Measurements from ENCODE around the gene ELAC2.
"Not testable (repeated sequence)": the region's sequence is repeated elsewhere in the genome, so short reads cannot be mapped to it uniquely, and the experiment has no call there.

The ELAC2 gene

DNA sequence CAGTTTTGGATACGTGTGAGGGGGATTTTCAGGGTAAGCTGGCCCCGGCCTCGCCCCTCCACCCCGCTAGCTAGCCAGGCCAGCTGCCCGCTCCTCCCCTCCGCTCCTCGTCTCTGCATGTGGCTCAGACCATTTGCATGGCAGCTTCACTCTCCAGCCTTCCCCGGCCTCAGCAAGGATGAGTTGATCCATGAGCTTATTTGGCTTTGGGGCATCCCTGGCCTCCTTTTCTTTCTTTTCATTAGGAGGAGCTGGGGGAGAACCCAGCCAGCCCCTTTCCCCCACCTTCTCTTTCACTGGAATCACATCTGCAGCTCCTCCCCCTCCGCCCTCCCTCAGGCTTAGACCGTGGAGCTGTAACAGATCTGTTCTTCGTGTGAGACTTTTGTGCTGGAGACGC, 30.7 kb downstream of the ELAC2 start:
- DNase-seq: no peak

DNA sequence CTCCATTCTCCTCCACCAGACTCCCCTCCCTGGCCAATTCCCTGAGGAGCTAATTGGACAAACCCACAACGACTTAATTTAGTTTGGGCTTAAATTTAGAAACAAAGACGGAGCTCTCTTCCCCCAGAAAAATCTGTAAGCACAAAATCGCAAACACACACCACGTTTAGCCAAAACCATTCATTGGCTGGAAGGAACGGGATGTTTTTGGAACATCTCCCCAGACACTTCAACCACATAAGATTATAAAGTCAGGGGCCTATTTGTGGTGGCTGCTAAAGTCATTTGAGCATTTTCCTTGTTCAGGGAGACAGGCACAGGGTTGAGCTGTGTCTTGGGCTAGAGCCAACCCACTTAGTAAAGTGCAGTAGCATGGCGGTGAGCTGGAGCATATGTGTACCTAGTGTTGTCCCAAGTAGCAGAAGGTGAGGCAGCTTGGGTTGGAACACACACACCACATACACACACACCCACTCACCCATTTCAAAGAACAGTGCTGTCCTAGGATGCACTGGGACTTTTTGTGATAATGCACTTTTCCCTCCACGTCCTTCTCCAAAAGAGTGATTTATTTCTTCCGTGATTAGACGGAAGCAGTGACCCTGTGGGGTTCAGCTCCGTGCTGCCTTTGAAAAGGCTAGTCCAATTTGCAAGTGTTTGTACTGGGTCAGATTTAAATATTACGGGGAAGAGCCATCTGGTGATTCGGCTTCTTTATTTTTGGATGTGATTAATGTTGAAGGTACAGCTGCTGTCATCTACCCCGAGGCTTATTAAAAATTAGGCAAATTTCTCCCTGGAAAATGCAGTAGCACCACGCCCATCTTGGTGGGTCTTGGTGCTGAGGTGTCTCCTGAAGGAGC, 32.2 kb downstream of the ELAC2 start:
- DNase-seq: no peak

GRCh38 chr17:12983991-12984884, 33.6 kb downstream of the ELAC2 start:
- no peak for DNase-seq

- no peak for DNase-seq
Measured at GRCh38 chr17:12982224-12982623, 35.6 kb downstream of the ELAC2 start.

- DNase-seq: no peak
Measured at GRCh38 chr17:12979826-12980500, 37.9 kb downstream of the ELAC2 start.

- DNase-seq: no peak
Measured at GRCh38 chr17:12979246-12979645, 38.6 kb downstream of the ELAC2 start.

DNA sequence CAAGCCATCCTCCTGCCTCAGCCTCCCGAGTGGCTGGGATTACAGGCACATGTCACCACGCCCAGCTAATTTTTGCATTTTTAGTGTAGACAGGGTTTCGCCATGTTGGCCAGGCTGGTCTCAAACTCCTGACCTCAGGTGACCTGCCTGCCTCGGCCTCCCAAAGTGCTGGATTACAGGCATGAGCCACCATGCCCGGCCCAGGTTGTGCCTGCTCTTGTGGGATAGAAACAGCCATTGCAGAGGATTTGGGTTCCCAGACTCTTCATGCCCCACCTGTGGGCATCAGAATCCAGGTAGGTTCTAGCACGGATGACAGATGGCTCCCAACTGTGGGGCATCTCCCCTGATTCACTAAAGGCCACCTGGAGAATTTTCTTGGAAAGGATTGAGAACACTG, 39.0 kb downstream of the ELAC2 start:
- DNase-seq: not testable (repeated sequence)

DNA sequence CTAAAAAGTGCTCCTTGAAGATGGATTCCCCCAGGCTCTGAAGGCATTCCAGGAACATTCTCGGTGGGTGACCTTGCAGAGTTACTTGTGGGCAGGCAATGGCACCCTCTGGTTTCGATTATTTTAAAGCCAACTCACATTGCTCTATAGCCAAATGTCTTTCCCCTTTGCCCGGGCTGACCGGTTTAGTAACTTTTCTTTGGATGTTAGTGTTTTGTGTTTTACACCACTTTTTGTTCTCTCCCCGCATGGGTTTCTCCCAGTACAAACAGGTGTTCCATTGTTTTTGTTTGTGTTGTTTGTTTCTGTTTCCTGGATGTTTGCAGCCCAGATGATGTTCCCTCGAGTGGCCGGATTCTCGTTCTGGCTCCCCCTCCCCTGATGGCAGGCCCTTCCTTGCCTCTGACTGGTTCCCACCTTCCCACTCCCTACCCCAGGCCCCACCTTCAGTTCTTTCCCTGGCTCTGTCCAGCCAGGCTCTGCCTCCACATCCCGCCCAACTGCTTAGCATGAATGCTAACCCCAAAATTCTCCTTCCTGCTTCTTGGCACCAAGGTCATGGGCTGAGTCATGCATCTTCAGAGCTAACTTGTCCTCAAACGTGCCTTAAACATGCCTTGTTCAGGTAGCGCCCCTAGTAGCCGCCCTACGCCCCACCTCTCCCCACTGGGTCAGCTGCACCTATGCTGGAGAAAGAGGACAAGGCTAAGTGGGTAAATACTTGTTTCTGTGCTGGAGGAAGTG, 40.6 kb downstream of the ELAC2 start:
- no peak for DNase-seq

DNA sequence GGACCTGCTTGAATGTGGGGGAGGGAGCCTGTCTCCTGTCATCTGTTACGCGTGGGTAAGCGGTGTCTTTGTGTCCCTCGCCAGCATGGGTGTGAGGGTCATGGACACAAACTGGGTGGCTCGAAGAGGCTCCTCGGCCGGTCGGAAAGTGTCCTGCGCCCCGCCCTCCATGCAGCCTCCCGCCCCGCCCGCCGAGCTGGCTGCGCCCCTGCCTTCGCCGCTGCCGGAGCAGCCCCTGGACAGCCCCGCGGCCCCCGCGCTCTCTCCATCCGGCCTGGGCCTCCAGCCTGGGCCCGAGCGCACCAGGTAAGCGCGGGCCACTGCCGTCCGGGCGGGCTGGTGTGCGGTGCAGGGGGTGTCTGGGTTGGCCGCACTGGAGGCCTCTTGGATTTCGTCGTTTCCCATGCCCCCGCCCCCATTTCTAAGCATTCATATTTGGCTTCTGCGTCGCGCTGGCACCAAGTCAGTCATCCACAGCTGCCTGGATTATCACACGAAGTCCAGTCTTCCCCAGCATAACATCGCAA, 43.8 kb downstream of the ELAC2 start:
- DNase-seq: no peak

- DNase-seq: no peak
Measured at GRCh38 chr17:12973496-12974004, 44.3 kb downstream of the ELAC2 start.

DNA sequence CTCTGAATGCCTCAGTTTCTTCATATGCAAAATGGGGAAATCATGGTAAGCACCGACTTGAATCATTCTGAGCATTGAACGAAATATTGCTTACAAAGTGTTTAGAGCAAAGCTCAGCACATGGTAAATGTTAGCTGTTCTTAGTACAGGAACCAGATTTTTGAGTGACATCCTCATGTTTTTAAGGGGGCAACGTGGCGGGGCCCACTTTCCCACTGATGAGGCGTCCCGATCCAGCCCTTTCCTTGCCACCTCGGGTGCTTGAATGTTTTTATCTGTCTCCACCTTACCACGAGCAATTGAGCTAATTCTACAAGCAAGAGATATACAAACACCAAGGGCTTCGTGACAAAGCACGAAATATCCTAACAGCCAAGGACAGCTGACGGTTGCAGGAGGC, 49.9 kb downstream of the ELAC2 start:
- no peak for DNase-seq

DNA sequence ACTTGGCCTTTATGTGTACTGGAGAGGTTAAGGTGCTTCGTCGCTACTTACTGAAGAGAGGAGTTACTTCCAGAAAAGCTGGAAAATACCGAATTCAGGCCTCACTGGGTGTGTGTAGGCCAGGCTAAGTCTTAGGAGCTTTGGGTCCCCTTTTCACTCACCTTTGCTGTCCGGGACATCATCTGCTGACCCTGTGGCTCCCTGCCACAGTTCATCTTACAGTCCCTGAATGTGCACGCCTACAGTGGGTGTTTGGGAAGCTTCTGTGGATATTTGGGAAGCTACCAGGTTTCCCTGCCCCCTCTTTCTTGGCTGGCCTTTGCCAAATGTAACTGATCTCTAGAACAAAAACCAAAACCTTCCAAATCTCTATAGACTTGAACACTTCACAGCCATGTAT, 51.4 kb downstream of the ELAC2 start:
- DNase-seq: no peak

DNA sequence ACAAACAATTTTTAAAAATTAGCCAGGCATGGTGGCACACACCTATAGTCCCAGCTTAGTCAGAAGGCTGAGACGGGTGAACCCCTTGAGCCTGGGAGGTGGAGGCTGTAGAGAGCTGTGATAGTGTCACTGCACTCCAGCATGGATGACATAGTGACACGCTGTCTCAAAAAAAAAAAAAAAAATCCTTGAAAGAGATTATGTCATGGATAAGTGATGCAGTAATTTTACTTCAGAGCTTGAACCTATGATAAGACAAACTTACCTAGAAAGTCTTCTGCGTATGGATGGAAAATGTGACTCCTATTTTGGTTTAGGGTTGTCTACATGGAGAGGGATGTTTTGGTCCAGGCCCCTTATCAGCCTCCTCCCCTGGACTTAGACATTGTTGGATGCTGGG, 51.8 kb downstream of the ELAC2 start:
- DNase-seq: no peak

DNA sequence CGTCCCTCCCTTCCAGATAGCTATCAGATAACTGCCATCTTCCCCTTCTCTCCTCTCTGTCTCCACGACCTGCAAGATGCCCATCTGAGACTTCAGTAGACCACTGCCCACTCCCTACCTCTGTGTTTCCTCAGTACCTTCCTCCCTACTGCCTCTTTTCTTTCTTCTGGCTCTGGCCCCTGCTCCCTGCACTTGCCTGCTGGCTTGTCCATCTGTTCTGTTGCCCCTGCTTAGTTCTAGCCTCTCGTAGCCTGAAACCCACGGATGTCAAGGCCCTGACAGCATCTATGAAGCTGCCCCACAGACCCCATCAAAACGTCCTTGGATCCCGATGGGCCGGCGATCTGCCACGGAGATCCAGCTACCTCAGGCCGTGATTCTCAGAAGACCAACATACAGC, 53.0 kb downstream of the ELAC2 start:
- DNase-seq: no peak

GRCh38 chr17:12964162-12964561, 53.7 kb downstream of the ELAC2 start:
- no peak for DNase-seq

- no peak for DNase-seq
Measured at GRCh38 chr17:12963505-12963904, 54.3 kb downstream of the ELAC2 start.

DNA sequence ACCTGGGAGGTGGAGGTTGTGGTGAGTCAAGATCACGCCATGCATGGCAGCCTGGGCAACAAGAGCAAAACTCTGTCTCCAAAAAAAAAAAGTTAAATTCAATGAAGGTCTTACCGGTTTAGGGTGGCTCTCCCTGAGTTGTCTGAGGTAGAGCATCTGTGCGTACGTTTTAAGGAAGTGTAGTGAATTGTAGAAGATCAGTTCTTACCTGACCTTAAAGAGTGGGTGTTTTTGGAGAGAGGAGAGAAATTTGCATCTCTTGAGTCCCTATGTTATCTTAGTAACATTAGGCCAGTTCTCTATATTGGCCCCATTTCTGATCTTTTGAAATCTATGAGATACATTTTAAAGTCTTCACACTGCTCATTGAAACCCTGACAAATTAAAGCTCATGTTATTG, 56.2 kb downstream of the ELAC2 start:
- DNase-seq: no peak

GRCh38 chr17:12959441-12959840, 58.4 kb downstream of the ELAC2 start:
- no peak for DNase-seq

DNA sequence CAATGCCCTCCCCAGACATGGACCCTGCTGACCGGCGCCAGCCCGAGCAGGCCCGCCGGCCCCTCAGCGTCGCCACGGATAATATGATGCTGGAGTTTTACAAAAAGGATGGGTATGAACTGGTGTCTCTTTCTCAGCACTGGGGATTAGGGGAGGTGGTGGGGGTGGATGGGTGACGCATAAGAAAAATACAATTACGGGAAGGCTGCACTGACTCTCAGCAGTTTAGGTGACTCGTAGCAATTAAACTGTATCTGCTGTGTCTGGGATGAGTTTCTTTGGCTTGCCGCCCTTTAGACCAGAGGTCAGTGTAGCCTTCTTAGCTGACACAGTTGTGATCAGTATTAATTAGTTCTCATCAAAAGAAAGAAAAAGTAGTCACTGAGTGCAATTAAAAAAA, 59.0 kb downstream of the ELAC2 start:
- no peak for DNase-seq

DNA sequence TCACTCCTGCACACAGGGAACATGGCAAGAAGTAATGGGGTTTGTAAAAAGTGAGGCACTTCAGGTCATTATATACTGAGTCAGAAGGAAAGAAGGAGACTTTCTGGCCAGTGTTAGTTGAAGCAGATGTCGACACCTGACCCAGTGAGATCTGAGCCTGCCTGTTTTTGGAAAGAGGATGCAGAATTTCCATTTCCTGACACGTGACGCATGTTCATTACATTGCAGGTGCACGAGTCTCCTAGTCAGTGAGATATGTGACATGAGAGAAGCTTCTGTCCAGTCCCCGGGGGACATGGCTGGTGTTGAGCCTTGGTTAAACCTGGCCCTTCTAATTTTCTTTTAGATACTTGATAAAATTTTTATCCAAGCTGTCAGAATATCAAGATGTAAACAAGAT, 62.3 kb downstream of the ELAC2 start:
- DNase-seq: no peak

DNA sequence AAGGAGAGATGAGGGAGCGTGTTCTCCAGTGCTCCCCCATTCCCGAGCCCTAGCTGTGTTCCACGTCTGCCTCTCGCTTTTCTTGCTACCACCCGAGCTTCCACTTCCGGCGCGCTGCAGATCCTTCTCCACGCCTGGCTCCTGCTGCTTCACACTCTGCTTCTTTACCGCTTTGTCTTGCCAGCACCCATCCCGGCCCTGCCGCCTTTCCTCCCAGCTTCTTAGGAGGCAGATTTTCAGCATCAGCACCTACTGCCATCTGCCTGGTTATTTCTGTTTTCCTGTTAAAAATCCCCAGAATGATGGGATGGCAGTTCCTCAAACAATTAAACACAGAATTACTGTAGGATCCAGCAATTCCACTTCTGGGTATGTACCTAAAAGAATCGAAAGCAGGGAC, 64.7 kb downstream of the ELAC2 start:
- DNase-seq: no peak

- no peak for DNase-seq
Measured at GRCh38 chr17:12952012-12952411, 65.8 kb downstream of the ELAC2 start.
